ENCODE results near the gene CCDC134.

GRCh38 chr22:41793871-41794270, 6.6 kb upstream of the CCDC134 start:
- TF ChIP-seq CTCF (IDR thresholded peaks at IDR 0.05), result no peak
- TF ChIP-seq POLR2A (IDR thresholded peaks at IDR 0.05), result no peak
